ENCODE results near the gene EPC1.

EPC1 gene

GRCh38 chr10:32293581-32293980 lies 53.4 kb downstream of the EPC1 start:
- TF ChIP-seq, protein P1, sequence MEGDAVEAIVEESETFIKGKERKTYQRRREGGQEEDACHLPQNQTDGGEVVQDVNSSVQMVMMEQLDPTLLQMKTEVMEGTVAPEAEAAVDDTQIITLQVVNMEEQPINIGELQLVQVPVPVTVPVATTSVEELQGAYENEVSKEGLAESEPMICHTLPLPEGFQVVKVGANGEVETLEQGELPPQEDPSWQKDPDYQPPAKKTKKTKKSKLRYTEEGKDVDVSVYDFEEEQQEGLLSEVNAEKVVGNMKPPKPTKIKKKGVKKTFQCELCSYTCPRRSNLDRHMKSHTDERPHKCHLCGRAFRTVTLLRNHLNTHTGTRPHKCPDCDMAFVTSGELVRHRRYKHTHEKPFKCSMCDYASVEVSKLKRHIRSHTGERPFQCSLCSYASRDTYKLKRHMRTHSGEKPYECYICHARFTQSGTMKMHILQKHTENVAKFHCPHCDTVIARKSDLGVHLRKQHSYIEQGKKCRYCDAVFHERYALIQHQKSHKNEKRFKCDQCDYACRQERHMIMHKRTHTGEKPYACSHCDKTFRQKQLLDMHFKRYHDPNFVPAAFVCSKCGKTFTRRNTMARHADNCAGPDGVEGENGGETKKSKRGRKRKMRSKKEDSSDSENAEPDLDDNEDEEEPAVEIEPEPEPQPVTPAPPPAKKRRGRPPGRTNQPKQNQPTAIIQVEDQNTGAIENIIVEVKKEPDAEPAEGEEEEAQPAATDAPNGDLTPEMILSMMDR (IDR thresholded peaks at IDR 0.05): no peak

DNA sequence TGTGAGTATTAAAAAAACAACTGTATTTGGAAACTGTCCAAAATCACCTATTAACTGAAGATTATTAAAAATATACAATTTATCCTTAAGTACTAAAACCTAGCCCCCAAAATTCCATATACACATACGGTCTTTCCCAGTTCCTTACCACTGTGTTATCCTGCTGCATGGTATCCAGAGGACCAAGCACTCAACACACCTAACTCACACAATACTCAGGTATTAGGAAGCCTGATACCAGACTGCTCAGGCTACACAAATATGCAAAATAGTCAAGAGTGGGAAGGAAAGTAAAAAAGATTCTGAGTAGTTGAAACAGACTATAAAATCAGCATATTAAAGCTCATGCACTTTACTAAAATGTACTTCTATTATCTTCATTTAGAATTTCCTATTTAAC lies 67.2 kb downstream of the EPC1 start:
- Mint-ChIP-seq H3K27me3 (ENCODE audit: low read depth, poor library complexity) (no peaks in the 10 kb centered on the region), H3K27ac (no peak overlapping the region), H3K9me3 (peaks cover 3% of the 10 kb centered on the region), H3K36me3 (ENCODE audit: low read depth) (peaks cover 80% of the 10 kb centered on the region), H3K4me1 (no peaks in the 10 kb centered on the region), H3K4me3 (no peak overlapping the region)
- no peak for DNase-seq
- TF ChIP-seq, protein P1 (IDR thresholded peaks at IDR 0.05): no peak

More at GRCh38 chr10:32293581-32293980, 53.4 kb downstream of the EPC1 start:
- Mint-ChIP-seq H3K4me1 (no peaks in the 10 kb centered on the region), H3K4me3 (no peak overlapping the region), H3K27ac (no peak overlapping the region), H3K9me3 (no peaks in the 10 kb centered on the region), H3K27me3 (ENCODE audit: low read depth, poor library complexity) (no peaks in the 10 kb centered on the region), H3K36me3 (ENCODE audit: low read depth) (peaks cover 27% of the 10 kb centered on the region)
- no peak for DNase-seq

GRCh38 chr10:32273336-32273735 lies 73.6 kb downstream of the EPC1 start:
- peaks cover 69% of the 10 kb centered on the region for H3K36me3 Mint-ChIP-seq (ENCODE audit: low read depth)
- H3K27ac Mint-ChIP-seq: no peak overlapping the region
- TF ChIP-seq, protein P1 (IDR thresholded peaks at IDR 0.05): no peak
- no peaks in the 10 kb centered on the region for H3K4me1 Mint-ChIP-seq
- no peak for DNase-seq
- H3K27me3 Mint-ChIP-seq (ENCODE audit: low read depth, poor library complexity): no peaks in the 10 kb centered on the region
- H3K4me3 Mint-ChIP-seq: no peak overlapping the region
- peaks cover 3% of the 10 kb centered on the region for H3K9me3 Mint-ChIP-seq

DNA sequence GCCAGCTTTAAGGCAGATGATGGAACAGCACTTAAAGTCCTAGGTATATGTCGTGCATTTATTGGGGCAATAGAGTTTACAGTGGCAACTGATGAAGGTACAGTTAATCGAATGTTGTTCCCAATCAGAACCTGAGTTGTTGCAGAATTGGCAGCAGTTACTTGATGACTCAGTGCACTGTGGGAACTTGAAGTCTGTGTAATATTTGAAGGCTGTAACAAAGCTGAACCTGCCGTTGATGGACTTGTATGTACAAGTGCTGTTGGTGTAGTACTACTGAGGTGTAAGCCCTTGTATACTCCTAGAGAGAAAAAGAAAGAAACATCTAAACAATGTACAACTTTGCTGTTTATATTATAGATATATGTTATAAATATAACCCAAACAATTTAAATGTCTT lies 75.3 kb downstream of the EPC1 start:
- H3K27me3 Mint-ChIP-seq (ENCODE audit: low read depth, poor library complexity): no peaks in the 10 kb centered on the region
- no peaks in the 10 kb centered on the region for H3K9me3 Mint-ChIP-seq
- peaks cover 71% of the 10 kb centered on the region for H3K36me3 Mint-ChIP-seq (ENCODE audit: low read depth)
- no peak overlapping the region for H3K27ac Mint-ChIP-seq
- no peak overlapping the region for H3K4me3 Mint-ChIP-seq
- no peaks in the 10 kb centered on the region for H3K4me1 Mint-ChIP-seq
- TF ChIP-seq, protein P1 (IDR thresholded peaks at IDR 0.05): no peak
- no peak for DNase-seq

GRCh38 chr10:32269343-32270100 lies 77.4 kb downstream of the EPC1 start:
- TF ChIP-seq, protein P1 (IDR thresholded peaks at IDR 0.05): no peak
- Mint-ChIP-seq H3K4me1 (no peaks in the 10 kb centered on the region), H3K4me3 (no peak overlapping the region), H3K36me3 (ENCODE audit: low read depth) (peaks cover 68% of the 10 kb centered on the region), H3K9me3 (no peaks in the 10 kb centered on the region), H3K27me3 (ENCODE audit: low read depth, poor library complexity) (no peaks in the 10 kb centered on the region), H3K27ac (no peak overlapping the region)
- DNase-seq: no peak

GRCh38 chr10:32268788-32269187 lies 78.2 kb downstream of the EPC1 start:
- H3K36me3 Mint-ChIP-seq (ENCODE audit: low read depth): peaks cover 65% of the 10 kb centered on the region
- no peaks in the 10 kb centered on the region for H3K27me3 Mint-ChIP-seq (ENCODE audit: low read depth, poor library complexity)
- DNase-seq: no peak
- H3K27ac Mint-ChIP-seq: no peak overlapping the region
- no peaks in the 10 kb centered on the region for H3K4me1 Mint-ChIP-seq
- H3K9me3 Mint-ChIP-seq: no peaks in the 10 kb centered on the region
- no peak overlapping the region for H3K4me3 Mint-ChIP-seq
- TF ChIP-seq, protein P1 (IDR thresholded peaks at IDR 0.05): no peak

All from nephron progenitor cell (in vitro differentiated cells).